Astrocyte of the cerebellum (primary cell): ENCODE results near the gene WWOX.

Source experiments
- DNase-seq: peaks from one replicate; pipeline ENCODE4 v3.0.0-alpha.2; 2011; ENCODE audit warnings: low read depth
- H3K4me3 ChIP-seq: 2 replicates; pipeline ENCODE4 v1.5.1; 2011; ENCODE audit warnings: mild to moderate bottlenecking, low read depth, low read length, moderate library complexity
- in situ Hi-C: cut with HindIII; loops from 2 replicates; pipeline ENCODE4 v1.10.0; 2017; ENCODE audit warnings: low sequenced_read_pairs
- TF ChIP-seq, protein P1 (sequence below): IDR thresholded peaks from 2 replicates; pipeline ENCODE4 v1.5.1; 2012; ENCODE audit warnings: low read length, low read depth, moderate library complexity, mild to moderate bottlenecking; ENCODE audit errors: missing control alignments

WWOX gene

DNA sequence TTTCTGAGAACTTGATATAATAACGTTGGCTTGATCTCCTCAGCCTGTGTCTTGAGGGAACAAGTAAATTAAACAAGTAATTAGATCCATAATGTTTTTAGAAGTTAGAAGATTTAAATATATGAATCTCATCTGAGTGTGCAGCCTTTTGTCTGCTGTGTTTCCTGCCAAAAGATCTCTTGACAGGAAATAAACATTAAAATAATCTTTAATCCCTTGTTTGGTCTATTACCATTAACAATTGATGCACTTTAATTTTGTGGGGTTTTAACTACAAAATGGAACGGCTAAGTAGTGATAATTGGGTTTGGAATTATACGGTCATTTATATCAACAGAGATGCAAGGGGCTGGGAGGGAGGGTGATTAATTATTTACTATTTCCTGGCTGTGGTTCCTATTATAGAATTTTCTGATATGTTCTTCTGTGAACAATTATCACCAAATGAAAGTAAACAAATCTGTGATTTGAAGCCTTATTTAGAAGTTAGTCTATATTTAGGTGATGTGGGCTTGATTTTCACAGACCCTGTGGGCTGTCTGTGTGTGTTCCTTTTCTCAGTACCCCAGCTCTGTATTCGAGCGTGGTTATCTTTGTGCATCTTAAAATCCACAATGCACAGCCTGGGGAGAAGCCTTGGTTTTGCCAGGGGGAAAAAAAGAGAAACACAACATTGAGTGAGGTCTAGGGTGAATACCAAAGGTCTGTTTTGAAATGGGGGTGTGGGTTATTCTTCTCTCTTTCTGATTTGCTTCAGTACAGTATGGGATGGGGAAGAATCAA is 556.1 kb downstream of the WWOX start:
- in situ Hi-C loops, result no loop called here
- DNase-seq, result no peak
- TF ChIP-seq, protein P1, sequence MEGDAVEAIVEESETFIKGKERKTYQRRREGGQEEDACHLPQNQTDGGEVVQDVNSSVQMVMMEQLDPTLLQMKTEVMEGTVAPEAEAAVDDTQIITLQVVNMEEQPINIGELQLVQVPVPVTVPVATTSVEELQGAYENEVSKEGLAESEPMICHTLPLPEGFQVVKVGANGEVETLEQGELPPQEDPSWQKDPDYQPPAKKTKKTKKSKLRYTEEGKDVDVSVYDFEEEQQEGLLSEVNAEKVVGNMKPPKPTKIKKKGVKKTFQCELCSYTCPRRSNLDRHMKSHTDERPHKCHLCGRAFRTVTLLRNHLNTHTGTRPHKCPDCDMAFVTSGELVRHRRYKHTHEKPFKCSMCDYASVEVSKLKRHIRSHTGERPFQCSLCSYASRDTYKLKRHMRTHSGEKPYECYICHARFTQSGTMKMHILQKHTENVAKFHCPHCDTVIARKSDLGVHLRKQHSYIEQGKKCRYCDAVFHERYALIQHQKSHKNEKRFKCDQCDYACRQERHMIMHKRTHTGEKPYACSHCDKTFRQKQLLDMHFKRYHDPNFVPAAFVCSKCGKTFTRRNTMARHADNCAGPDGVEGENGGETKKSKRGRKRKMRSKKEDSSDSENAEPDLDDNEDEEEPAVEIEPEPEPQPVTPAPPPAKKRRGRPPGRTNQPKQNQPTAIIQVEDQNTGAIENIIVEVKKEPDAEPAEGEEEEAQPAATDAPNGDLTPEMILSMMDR, result no peak
- no peak overlapping the region for H3K4me3 ChIP-seq

DNA sequence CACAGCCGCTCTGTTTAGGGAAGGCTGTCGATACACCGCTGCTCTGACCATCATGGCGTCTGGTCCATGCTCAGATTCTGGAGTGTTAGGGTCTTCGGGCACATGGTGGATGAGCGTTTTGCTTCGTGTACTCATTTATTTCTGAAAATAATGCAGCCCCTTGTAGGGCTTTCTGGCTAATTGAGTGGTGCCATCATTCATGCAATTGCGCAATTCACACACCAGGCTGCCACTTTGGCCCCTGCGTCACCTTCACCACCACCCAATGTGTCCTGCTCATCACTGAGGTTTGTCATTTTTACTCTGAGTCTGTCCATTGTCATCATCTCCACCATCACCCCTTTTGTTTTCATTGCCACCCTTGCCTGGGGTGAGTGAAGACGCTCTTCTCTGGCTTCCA is 557.4 kb downstream of the WWOX start:
- TF ChIP-seq, protein P1, result no peak
- in situ Hi-C loops, result no loop called here
- no peak overlapping the region for H3K4me3 ChIP-seq
- no peak for DNase-seq

DNA sequence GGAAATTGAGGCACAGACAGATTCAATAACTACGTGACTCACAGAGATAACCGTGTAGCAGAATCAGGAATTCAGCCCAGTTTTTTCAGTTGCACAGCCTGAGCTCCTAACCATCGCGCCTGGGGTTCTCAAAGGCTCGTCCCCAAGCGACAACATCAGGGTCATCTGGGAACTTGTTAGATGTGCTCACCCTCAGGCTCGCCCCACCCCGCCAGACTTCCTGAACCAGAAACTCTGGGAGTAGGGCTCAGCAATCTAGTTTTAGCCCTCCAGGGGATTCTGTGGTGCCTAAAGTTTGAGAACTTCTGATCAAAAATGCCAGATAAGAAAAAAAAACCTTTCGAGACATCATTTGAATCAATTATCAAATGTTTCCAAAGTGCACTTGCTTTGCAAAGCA is 559.8 kb downstream of the WWOX start:
- DNase-seq, result no peak
- TF ChIP-seq, protein P1, result no peak
- in situ Hi-C loops, result no loop called here
- no peak overlapping the region for H3K4me3 ChIP-seq

DNA sequence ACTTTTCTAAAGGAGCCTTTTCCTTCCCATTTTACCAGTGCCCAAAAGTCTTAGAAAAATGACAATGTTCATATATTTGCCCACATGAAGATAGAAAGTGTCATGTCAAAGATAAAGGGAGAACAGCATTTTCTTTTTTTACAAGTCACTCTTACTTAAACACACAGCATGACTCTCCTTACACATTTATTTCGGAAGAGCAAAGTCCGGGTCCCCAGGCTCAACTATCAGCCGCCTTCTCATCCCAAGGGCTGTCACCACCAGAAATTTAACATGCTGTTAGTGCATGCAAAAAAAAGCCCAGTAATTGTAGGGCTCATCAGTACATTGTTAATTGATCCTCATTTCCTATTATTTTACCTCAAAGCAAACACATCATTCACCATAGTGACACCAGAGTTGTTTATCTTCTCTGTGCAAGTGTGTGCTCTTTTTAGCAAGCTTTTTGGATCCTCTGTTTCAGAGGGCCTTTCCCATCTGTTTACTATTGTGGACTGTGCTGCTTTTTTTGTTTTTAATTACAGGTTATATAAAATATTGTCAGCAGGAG is 560.3 kb downstream of the WWOX start:
- H3K4me3 ChIP-seq, result no peak overlapping the region
- in situ Hi-C loops, result no loop called here
- TF ChIP-seq, protein P1, result no peak
- no peak for DNase-seq

DNA sequence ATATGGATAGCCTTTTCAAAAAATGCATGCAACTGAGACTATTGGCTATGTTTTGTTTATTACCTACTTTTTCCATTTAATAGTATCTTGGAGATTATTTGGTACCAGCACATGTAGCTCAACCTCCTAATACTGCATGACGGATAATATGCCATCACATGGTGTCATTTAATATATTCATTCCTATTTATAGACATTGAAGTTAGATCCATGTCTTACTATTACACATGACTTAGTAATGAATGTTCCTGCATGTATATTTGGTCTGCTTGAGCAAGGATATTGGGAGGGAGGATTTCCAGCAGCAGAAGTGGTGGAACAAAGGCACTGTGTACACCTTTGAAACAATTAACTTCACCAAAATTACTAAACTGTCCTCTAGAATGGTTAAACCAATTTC is 561.3 kb downstream of the WWOX start:
- H3K4me3 ChIP-seq, result no peak overlapping the region
- TF ChIP-seq, protein P1, result no peak
- no peak for DNase-seq
- in situ Hi-C loops, result no loop called here

DNA sequence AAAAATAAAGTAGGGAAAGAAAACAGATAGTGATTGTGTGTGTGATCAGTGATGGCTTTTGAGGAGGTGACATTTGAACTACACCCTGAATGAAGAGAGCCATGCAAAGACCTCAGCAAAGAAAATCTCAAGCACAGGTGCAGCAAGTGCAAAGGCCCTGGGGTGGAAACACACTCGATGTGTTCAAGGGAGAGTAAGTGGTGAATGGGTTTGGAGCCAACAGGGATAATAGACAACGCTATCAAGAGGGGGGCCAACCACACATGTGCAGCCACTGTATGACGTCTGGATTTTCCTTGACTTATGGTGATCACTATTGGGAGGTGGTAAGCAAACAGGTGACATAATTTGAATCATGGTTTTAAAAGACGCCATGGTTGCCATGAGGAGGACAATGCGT is 564.2 kb downstream of the WWOX start:
- in situ Hi-C loops, result no loop called here
- TF ChIP-seq, protein P1, result no peak
- no peak for DNase-seq
- H3K4me3 ChIP-seq, result no peak overlapping the region
